Immature natural killer cell (primary cell): ENCODE results near the gene DMBX1. TPM values are rescaled to one million over a fixed set of nuclear protein-coding genes. Genes with fewer than 3 reads are reported as not detected.

Experiments
- DNase-seq, 3 donors: peaks; one replicate each; pipeline ENCODE4 v3.0.0; 2022; ENCODE audit warnings: mixed read lengths in 1 of 3
- H3K27ac Mint-ChIP-seq, 6 donors: one replicate each; pipeline ENCODE4 v1.8.0; 2020; ENCODE audit warnings: mixed read lengths in 6 of 6, mild to moderate bottlenecking in 5 of 6, inconsistent platforms in 4 of 6, moderate library complexity in 3 of 6
- H3K27me3 Mint-ChIP-seq, 3 donors: one replicate each; pipeline ENCODE4 v1.8.0; 2020 to 2021; ENCODE audit warnings: low read depth in 3 of 3, mild to moderate bottlenecking in 3 of 3, mixed read lengths in 3 of 3, moderate library complexity in 3 of 3, inconsistent platforms in 1 of 3
- H3K36me3 Mint-ChIP-seq, 3 donors: one replicate each; pipeline ENCODE4 v1.8.0; 2020; ENCODE audit warnings: mixed read lengths in 3 of 3, inconsistent platforms in 2 of 3, mild to moderate bottlenecking in 2 of 3
- H3K4me1 Mint-ChIP-seq, 2 donors: one replicate each; pipeline ENCODE4 v1.8.0; 2020; ENCODE audit warnings: inconsistent platforms in 2 of 2, mild to moderate bottlenecking in 2 of 2, mixed read lengths in 2 of 2, moderate library complexity in 1 of 2
- H3K4me3 Mint-ChIP-seq, 5 donors: one replicate each; pipeline ENCODE4 v1.8.0; 2020; ENCODE audit warnings: mild to moderate bottlenecking in 5 of 5, mixed read lengths in 5 of 5, inconsistent platforms in 3 of 5, moderate library complexity in 3 of 5
- H3K9me3 Mint-ChIP-seq, 6 donors: one replicate each; pipeline ENCODE4 v1.8.0; 2020; ENCODE audit warnings: mild to moderate bottlenecking in 6 of 6, mixed read lengths in 6 of 6, inconsistent platforms in 4 of 6, moderate library complexity in 3 of 6
- polyA plus RNA-seq, 3 donors: library from polyadenylated mRNA; unstranded; fragments of 300-500 nt; fragmentation: Illumina TruSeq; gene quantifications; one replicate each; pipeline ENCODE4 v1.2.3, GENCODE V29; 2021

The DMBX1 gene
- polyA plus RNA-seq, 3 donors from 2014 or later: not detected

DNA sequence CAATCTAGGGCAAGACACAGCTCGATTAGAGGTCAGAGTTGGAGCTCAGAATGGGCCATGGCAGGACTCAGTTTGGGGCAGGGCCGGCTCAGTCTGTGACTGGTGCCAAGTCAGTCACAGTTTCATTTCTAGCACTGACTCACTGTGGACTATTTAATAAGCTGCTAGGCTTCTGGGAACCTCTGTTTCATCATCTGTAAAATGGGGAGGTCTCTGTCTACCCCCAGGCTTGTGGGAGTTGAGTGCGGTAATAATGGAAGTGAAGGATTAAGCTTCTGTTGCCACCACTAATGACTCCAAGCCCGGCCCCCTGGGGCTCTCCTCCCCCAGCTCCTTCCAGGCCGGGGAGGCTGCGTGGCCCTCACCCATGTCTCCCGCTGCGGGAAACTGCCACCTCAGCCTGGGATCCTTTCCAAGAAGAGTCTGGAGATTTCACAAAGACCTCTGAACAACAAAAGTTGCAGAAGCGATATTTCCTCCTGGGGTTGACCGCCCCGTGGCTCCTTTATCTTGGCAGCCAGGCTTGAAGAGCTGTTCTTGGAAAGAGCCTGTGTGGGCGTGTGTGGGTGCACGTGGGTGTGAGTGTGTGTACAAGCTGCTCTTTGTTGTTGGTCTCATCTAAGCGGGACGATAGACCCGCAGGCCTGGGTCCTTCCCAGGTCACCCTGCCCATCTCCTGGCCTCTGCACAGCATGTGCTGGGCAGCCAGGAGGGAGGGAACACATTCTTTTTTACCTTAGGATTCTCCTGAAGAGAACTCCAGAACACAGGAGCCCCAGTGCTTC lies 32.7 kb downstream of the DMBX1 start:
- Mint-ChIP-seq H3K36me3 (no peaks in the 10 kb centered on the region), H3K27me3 (peaks cover 3 to 9% (median 5%) of the 10 kb centered on the region in 3 donors), H3K27ac (no peak overlapping the region), H3K4me1 (no peaks in the 10 kb centered on the region), H3K4me3 (no peak overlapping the region), H3K9me3 (no peaks in the 10 kb centered on the region)
- DNase-seq: no peak

DNA sequence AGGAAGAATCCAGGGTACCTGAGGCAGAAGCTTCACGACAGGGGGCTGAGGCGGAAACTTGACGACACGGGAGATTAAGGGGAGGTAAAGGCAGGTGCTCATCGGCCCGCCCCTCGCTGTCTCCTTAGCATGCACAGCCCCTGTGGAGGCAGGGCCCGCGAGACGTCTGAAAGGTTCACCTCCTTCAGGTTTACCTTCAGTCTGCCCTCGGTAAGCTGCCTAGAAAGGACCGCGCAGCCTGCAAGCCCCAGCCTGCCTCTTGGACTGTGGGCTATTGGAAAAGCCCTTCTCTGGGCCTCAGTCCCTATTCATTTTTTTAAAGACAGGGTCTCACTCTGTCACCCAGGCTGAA lies 33.3 kb downstream of the DMBX1 start:
- Mint-ChIP-seq H3K4me1 (no peaks in the 10 kb centered on the region), H3K27me3 (peaks cover 4 to 9% (median 7%) of the 10 kb centered on the region in 3 donors), H3K36me3 (no peaks in the 10 kb centered on the region), H3K4me3 (no peak overlapping the region), H3K27ac (no peak overlapping the region), H3K9me3 (no peaks in the 10 kb centered on the region)
- DNase-seq: no peak

DNA sequence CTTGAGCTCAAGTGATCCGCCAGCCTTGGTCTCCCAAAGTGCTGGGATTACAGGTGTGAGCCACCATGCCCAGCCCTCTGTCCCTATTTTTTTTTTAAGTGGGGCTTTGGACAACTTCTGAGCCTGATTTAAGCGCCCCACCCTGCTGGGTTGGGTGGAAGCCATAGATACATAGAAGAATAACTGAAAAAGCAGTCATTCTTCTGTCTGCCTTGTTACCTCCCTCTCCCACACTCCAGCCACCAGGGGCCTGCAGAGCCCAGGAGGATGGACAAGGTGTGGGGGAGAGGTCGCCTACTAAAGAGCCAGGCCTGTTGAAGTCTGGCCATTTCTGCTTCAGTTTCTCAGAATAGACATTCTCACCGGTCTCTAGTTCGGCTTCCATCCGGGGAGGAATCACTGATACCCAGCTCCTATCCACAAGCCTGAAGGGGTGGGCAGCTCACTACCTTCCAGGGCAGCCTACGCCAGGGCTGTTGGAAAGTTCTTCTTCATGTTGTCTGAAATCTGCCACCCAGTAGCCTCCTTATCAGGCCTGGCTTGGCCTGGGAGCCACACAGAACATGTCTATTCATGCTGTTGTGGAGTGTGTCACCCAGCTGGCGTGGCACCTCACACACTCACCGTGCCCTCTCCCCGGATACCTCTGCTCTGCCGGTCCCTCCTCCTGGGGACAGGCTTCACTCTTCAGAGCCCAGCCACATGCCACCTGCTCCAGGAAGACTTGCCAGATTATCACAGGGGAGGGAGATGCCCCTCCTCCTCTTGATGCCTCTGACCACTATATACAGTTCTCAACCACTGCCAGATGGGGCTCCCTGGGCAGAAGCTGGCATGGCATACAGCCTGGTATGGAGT lies 34.1 kb downstream of the DMBX1 start:
- Mint-ChIP-seq H3K36me3 (no peaks in the 10 kb centered on the region), H3K4me1 (no peaks in the 10 kb centered on the region), H3K27ac (no peak overlapping the region), H3K27me3 (peaks cover 1 to 12% (median 9%) of the 10 kb centered on the region in 3 donors), H3K9me3 (no peaks in the 10 kb centered on the region), H3K4me3 (no peak overlapping the region)
- no peak for DNase-seq

DNA sequence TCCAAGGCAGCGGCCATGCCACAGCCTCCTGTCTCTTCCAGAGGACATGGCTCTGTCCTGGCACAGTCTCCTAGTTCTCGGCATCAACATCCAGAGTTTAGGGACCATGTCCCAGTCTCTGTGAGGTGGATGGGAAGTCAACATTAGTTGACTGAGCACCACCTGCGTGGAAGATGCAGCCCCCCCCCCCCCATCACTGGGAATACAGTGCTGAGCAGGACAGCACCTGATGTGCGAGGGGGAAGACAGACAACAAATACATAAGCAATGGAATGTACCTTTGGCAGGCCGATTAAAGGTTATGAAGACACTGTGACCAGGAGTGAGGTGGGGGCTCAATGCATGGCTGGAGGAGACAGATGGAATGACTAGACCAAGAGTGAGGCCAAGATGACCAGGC lies 35.2 kb downstream of the DMBX1 start:
- no peaks in the 10 kb centered on the region for H3K9me3 Mint-ChIP-seq
- H3K27ac Mint-ChIP-seq: no peak overlapping the region
- H3K27me3 Mint-ChIP-seq: peaks cover 3 to 15% (median 9%) of the 10 kb centered on the region in 3 donors
- no peaks in the 10 kb centered on the region for H3K4me1 Mint-ChIP-seq
- H3K36me3 Mint-ChIP-seq: no peaks in the 10 kb centered on the region
- no peak for DNase-seq
- no peak overlapping the region for H3K4me3 Mint-ChIP-seq

DNA sequence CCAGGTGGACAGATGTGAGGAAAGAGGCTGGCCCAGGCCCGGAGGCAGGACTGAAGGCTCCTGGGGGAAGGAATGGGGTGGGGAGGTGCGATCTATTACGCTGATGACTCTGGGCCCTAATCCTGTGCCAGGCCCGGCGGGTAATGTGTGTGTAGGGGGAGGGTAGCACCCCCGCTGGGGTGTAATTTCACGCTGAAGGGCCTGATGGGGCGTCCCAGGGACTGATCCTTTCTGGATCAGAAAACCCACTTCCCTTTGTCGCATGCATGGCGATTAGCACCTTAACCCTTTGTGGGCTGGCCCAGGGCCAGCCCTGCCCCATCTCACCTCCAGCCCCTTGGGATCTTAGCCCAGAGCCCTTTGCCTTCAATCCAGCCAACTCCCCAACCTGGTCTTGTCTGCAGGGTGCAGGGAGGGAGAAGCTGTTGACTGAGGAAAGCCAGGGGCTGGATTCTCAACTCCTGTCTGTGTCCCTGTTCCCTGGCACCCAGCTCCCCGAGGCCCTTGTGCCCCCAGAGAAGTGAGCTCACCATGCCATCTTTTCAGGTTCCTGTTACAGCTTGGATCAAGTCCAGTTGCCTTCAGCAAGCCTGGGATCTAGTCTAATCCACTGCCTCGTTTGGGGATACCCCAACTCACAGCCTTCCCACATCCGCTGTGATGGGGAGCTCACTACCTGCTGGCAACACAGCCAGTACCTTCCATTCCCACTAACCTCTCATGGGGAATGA lies 35.8 kb downstream of the DMBX1 start:
- no peaks in the 10 kb centered on the region for H3K4me1 Mint-ChIP-seq

DNA sequence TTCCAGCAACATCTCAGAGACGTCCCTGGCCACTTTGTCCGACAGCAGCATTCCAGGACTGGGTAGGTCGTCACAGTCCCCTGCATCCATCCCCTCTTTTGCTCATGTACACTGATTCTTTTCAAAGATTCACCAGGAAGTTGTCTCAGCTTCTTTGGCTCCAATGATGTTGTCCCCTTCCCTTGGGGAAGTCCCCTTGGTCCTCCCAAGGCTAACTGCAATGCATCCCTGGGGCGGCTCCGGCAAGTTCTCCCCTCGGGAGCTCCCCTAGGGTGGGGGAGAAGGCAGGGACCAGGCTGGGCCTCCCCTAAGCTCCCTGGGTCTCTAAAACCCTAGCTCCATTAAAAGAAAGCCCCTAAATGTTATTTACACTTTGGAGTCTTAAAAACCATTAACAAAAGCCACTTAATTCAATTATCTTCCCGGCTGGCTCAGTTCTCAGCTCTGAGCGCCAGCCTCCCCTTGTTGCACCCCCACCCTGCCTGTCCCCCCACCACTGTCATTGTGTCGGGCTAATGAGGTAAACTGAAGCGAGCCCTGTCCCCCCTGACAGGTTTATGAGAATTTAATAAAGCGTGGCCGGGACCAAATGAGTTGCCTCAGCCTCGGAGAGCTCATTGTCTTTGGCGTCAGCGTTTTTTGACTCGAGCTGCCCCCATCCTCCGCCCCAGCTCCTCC lies 36.5 kb downstream of the DMBX1 start:
- H3K4me1 Mint-ChIP-seq: no peaks in the 10 kb centered on the region
- H3K27ac Mint-ChIP-seq: no peak overlapping the region
- no peaks in the 10 kb centered on the region for H3K9me3 Mint-ChIP-seq
- no peaks in the 10 kb centered on the region for H3K36me3 Mint-ChIP-seq
- no peak overlapping the region for H3K4me3 Mint-ChIP-seq
- DNase-seq: no peak
- H3K27me3 Mint-ChIP-seq: peaks cover 3 to 13% (median 9%) of the 10 kb centered on the region in 3 donors

More for the DNA sequence above, 35.8 kb downstream of the DMBX1 start:
- no peaks in the 10 kb centered on the region for H3K9me3 Mint-ChIP-seq
- peaks cover 3 to 15% (median 9%) of the 10 kb centered on the region in 3 donors for H3K27me3 Mint-ChIP-seq
- no peak overlapping the region for H3K27ac Mint-ChIP-seq
- DNase-seq: no peak
- no peaks in the 10 kb centered on the region for H3K36me3 Mint-ChIP-seq
- no peak overlapping the region for H3K4me3 Mint-ChIP-seq

DNA sequence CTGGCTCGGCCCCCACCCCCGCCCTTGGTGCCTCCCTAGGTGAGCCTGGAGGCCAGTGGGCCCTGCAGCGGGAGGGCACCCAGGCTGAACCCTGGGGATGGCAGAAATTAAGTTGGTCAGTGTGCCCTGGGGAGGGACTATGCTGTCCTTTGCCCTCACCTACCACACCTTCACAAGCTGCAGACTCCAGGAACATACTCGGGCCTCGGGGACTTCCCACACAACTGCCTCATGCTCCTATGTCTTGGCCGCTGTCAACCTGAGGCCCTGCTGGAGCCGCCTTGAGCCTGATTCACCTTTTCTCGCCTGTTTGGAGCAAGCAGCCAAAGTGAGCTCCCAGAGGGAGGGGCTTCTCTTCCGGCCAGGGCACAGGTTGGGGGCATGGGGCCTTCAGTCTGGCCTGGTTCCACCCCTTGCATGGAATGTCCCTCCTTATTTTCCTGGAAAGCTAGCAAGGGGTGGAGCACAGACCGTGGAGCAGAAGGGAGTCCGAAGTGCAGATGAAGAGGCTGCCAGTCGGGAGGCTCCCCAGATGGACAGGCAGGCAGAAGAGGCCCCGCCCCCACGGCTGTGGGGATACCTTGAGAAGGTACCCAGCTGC lies 37.2 kb downstream of the DMBX1 start:
- Mint-ChIP-seq H3K4me3 (no peak overlapping the region), H3K4me1 (no peaks in the 10 kb centered on the region), H3K27ac (no peak overlapping the region), H3K27me3 (peaks cover 5 to 13% (median 9%) of the 10 kb centered on the region in 3 donors), H3K9me3 (no peaks in the 10 kb centered on the region), H3K36me3 (no peaks in the 10 kb centered on the region)
- DNase-seq: no peak

DNA sequence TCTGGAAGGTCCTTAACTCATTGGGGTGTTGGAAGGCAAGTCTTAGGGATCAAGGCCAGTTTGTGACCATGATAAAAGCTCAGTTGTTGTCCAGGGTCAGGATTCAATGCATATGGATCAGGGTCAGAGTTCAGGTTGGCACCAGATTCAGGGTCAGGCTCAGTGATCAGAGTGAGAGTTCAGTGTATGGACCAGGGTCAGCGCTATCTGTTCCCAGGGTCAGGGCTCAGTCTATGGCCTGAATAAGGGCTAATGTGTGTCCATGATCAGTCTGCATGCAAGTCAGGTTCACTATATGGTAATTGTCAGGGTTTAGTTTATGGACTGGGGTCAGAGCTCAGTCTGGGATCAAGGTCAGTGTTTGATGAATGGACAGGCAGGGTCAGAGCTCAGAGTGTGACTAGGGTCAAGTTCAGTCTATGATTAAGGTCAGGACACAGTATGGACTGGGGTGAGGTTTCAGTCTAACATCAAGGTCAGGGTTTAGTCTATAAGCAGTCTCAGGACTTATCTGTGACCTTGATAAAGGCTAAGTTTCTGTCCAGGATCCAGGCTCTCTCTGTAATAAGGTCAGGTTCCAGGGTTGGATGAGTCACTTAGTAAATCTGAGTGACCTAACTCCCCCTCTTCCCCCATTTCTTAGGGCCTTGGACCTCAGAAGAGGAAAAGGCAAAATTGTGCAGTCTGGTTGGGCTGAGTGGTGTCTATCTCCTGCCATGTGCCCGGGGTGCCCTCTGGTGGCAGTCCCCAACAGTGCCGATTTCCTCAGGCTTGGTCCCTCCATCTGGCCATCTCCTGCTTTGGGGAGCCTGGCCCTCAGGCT lies 38.0 kb downstream of the DMBX1 start:
- peak; percentile 37 to 59 (median 47) for DNase-seq
- peaks cover 5 to 13% (median 9%) of the 10 kb centered on the region in 3 donors for H3K27me3 Mint-ChIP-seq
- H3K27ac Mint-ChIP-seq: no peak overlapping the region
- H3K4me1 Mint-ChIP-seq: no peaks in the 10 kb centered on the region
- H3K36me3 Mint-ChIP-seq: no peaks in the 10 kb centered on the region
- no peak overlapping the region for H3K4me3 Mint-ChIP-seq
- H3K9me3 Mint-ChIP-seq: no peaks in the 10 kb centered on the region

DNA sequence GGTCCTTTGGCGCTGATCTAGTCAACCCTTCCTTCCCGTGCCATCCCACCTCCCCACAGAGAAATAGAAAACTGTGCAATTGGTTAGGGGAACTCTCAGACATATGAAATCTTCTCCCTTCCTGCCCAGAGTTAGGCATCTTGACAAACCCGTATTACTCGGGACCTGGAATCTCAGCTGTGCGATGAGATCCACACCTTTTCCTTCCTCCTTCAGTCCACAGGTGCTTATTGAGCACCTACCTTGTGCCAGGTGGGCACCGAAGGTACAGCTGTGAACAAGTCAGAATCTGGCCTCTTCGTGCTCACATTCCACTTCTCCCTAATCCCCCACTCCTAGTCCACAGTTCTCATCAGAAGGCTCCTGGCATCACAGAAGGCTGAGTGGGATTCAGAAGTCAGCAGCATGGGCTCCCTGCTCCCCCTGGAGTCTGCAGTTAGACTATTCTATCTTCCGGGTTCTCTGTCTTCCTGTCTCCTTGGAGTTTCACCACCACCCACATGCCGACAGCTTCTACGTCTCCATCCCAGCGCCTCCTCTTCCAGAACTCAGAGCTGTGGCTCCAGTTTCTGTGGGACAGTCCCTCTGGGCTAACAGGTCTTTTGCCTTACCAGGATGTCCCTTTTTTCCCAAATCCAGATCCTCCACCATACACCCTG lies 38.8 kb downstream of the DMBX1 start:
- DNase-seq: no peak
- no peak overlapping the region for H3K4me3 Mint-ChIP-seq
- peaks cover 5 to 13% (median 9%) of the 10 kb centered on the region in 3 donors for H3K27me3 Mint-ChIP-seq
- no peaks in the 10 kb centered on the region for H3K4me1 Mint-ChIP-seq
- no peaks in the 10 kb centered on the region for H3K9me3 Mint-ChIP-seq
- H3K36me3 Mint-ChIP-seq: no peaks in the 10 kb centered on the region
- no peak overlapping the region for H3K27ac Mint-ChIP-seq

DNA sequence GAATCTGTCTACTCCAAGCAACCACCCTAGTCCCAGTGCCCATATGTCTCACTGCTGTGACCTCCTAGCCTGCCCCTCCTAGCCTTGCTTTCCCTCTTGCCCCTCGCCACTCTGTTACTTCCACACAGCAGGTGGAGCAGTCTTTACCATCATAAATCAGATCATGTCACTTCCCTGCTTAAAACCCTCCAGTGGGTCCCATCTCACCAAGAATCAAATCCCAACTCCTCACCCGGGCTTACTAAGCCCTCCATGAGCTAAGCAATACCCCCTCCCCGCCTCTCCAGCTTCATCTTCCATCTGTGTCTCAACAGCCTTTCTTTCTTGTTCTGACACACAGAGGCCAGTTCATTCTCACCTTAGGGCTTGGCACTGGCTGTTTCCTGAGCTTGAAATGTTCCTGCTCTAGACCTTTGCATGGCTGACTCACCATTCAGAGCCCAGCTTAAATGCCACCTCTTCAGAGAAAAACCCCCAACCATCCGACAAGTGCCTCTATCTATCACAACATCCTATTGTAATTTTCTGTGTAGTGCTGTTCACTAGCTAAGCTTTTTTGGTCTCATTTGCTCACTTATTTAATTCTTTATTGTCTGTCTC lies 39.5 kb downstream of the DMBX1 start:
- Mint-ChIP-seq H3K4me1 (peaks cover 4 to 6% of the 10 kb centered on the region in 2 donors), H3K36me3 (no peaks in the 10 kb centered on the region), H3K4me3 (no peak overlapping the region), H3K27me3 (peaks cover 5 to 13% (median 9%) of the 10 kb centered on the region in 3 donors), H3K27ac (no peak overlapping the region), H3K9me3 (peaks cover 0 to 1% (median 0%) of the 10 kb centered on the region in 6 donors)
- DNase-seq: no peak

DNA sequence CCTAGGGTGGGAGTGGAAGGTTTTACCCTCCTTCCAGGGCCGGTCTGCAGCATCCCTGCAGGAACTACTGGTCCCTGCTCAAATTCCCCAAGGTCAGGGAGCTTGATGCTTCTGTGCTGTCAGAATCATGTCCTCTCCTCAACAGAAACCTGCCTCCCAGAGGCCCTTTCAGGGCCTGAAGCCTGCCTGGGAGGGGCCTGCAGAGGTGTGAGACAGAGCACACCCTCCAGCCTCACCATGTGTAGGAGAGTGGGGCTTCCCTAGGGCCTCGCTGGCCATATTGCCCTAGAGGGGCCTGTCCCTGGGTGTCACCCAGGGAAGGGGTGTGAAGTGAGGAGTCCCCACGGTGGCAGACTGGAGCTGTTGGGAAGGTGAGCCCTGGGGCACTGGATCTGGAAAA lies 40.7 kb downstream of the DMBX1 start:
- Mint-ChIP-seq H3K27ac (no peak overlapping the region), H3K36me3 (no peaks in the 10 kb centered on the region), H3K4me1 (peaks cover 6 to 8% of the 10 kb centered on the region in 2 donors), H3K4me3 (no peak overlapping the region), H3K9me3 (peaks cover 0 to 1% (median 0%) of the 10 kb centered on the region in 6 donors), H3K27me3 (peaks cover 5 to 15% (median 9%) of the 10 kb centered on the region in 3 donors)
- no peak for DNase-seq
